GM18508 (cell line): Measurements from ENCODE around the gene ACSF2.
"Not testable (repeated sequence)": the region's sequence is repeated elsewhere in the genome, so short reads cannot be mapped to it uniquely, and the experiment has no call there.

Source experiments
- ATAC-seq: cut with Tn5 transposase; IDR thresholded peaks from one replicate; pipeline ENCODE4 v1.9.1; 2021; ENCODE audit warnings: moderate number of reproducible peaks; ENCODE audit not compliant: insufficient read depth, unreplicated experiment

ACSF2 gene

DNA sequence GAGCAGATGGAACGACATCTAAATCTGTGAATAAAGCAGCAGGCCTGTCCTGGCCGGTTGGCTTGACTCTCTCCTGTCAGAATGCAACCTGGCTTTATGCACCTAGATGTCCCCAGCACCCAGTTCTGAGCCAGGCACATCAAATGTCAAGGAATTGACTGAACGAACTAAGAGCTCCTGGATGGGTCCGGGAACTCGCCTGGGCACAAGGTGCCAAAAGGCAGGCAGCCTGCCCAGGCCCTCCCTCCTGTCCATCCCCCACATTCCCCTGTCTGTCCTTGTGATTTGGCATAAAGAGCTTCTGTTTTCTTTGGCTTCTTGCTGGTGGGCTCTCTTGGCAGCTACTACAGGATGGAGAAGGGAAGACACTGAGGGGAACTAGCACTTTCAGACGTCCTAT is 48.5 kb downstream of the ACSF2 start:
- no peak for ATAC-seq

- no peak for ATAC-seq
These were observed 49.3 kb downstream of the ACSF2 start for GRCh38 chr17:50475362-50475761.

DNA sequence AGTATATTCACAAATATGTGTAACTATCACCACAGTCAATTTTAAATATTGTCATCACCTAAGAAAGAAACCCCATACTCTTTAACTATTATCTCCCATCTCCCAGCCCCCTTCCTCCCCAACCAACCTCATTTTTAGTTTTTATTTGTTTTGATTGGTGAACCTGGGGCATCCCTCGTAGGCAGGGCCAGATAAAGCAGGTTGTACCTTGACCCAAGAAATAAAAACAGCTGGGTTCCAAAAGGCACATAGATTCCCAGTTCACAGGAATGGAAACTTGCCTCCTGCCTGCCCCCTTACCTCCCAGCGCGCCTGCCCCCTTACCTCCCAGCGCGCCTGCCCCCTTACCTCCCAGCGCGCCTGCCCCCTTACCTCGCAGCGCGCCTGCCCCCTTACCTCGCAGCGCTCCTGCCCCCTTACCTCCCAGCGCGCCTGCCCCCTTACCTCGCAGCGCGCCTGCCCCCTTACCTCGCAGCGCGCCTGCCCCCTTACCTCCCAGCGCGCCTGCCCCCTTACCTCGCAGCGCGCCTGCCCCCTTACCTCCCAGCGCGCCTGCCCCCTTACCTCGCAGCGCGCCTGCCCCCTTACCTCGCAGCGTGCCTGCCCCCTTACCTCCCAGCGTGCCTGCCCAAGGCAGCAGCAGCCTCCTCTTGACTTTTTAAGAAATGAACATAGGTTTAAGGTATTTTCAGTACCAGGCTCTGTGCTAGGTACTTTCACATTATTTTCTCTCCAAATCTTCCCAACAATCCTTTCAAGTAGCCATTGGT is 49.9 kb downstream of the ACSF2 start:
- ATAC-seq: not testable (repeated sequence)

DNA sequence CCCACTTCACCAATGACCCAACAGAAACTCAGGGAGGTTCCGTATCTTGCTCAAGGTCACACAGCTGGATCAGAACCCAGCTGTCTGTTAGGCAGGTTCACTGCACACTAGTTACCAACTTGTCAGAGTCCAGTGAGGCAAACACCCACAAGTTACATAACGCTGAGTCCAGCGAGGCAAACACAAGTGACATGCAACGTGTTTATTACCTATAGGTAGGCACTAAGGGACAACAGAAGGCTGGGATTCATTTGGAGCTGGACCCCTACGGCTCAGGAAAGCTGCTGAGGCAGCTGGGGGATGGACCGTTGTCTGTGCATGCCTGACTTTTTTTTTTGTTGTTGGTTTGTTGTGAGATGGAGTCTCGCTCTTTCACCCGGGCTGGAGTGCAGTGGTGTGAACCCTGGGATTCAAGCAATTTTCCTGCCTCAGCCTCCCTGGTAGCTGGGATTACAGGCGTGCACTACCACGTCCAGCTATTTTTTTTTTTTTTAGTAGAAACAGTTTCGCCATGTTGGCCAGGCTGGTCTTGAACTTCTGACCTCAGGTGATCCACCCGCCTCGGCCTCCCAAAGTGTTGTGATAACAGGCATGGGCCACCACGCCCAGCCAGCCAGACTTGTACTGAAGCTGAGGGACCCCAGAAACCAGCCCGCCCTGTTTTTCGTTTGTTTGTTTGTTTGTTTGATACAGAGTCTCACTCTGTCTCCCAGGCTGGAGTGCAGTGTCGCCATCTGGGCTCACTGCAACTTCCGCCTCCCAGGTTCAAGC is 50.7 kb downstream of the ACSF2 start:
- no peak for ATAC-seq

DNA sequence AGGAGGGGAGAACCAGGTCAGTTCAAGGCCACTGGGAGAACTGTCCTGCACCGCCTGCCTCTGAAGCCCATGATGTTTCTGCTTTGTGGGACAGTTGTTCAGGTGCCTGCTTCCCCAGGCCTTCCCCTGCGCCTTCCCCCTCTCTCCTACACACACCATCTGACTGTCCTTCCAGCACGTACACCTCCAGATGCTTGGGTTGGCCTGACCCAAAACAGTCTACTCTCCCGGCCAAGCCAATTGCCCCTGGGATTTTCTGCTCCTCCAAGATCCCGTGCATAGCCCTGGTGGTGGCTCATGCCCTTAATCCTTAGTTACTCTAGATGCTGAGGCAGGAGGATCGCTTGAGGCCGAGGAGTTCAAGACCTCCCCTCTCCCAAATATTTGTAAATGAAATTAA is 52.0 kb downstream of the ACSF2 start:
- ATAC-seq: no peak

DNA sequence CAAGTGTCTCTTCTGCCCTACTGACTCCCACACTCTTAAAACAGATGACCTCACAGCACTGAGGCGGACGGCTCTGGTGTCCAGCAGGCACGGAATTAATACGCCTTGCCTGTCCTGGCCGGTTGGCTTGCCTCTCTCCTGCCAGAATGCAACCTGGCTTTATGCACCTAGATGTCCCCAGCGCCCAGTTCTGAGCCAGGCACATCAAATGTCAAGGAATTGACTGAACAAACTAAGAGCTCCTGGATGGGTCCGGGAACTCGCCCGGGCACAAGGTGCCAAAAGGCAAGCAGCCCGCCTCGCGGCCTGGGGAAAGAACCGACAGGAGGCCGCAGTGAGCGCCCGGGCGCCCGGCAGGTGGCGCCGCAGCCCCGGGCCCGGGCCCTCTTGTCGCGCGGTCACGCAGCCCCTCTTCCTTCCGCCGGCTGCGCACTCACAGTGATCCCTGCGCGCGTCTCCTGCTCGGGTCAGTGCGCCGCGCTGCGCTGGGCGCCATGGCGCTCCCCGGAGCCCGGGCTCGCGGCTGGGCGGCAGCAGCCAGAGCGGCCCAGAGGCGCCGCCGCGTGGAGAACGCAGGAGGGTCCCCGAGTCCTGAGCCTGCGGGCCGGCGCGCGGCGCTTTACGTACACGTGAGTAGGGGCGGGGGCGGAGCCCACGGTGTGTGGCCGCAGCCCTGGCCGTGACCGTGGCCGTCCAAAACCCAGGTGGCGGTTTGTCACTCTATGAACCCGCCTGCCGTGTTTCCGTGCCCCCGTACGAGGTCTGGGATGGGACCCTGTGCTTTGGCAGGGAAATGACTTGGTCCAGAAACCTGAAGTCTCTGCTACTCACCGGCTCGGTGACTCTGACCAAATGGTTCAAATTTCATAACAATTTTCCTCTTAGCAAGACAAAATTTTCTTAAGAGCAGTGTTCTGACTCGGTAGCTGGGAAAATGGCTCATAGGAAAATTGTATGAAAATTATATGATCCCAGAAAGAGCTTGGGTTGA is 52.7 kb downstream of the ACSF2 start, which contains the start of gene RSAD1:
TSS of gene RSAD1 (plus strand) at position 470 of the 991 bp plus-strand sequence. CDS start at position 495, 25 bp downstream.
- no peak for ATAC-seq

GRCh38 chr17:50479522-50480141 is 53.6 kb downstream of the ACSF2 start:
- ATAC-seq: no peak

GRCh38 chr17:50480142-50480764 is 54.2 kb downstream of the ACSF2 start:
- no peak for ATAC-seq

GRCh38 chr17:50480854-50481490 is 55.0 kb downstream of the ACSF2 start:
- no peak for ATAC-seq

DNA sequence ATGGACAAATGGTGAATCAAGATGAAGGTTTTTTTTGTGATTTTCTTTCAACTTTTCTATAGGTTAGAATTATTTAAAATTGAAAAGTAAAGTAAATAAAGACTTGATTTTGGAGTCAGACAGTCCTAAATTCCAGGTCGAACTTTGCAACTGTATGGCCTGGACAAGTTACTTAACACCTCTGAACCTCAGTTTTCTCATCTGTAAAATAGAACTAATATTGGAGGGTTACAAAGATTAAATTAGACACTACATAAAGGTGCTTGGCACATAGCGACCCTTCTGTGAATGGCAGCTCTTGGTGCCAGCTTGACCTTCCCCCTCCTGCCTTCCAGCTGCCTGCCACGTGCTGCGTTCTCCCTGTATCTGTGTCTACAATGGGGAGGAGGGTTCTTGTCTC is 55.6 kb downstream of the ACSF2 start:
- ATAC-seq: no peak

DNA sequence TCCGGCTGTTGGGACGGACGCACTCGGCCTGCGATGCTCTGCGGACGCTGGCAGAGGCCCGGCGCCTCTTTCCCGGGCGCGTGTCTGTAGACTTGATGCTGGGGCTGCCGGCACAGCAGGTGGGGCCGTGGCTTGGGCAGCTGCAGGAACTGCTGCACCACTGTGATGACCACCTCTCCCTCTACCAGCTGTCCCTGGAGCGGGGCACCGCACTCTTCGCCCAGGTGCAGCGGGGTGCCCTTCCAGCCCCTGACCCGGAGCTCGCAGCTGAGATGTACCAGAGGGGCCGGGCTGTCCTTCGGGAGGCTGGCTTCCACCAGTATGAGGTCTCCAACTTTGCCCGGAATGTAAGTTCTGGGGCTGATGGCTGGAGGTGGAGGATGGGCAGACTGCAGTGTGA is 56.1 kb downstream of the ACSF2 start:
- no peak for ATAC-seq

GRCh38 chr17:50482516-50482915 is 56.5 kb downstream of the ACSF2 start:
- no peak for ATAC-seq

DNA sequence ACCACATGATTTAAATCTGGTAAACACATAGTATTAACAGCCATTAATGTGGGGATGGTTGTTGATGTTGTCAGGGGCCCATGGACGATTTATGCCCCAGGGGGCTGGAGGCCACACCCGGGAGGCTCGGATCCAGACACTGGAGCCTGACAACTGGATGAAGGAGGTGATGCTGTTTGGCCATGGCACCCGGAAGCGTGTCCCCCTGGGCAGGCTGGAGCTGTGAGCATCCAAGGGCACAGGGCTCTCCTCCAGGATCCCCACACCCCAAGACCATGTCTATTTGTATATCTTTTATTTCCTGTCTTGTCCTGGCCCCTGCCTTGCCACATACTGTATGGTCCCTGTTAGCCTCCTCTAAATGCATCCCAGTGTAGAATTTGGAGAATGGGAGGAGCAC is 57.2 kb downstream of the ACSF2 start:
- ATAC-seq: no peak

- ATAC-seq: no peak
These were observed 58.6 kb downstream of the ACSF2 start for GRCh38 chr17:50484386-50485155.

DNA sequence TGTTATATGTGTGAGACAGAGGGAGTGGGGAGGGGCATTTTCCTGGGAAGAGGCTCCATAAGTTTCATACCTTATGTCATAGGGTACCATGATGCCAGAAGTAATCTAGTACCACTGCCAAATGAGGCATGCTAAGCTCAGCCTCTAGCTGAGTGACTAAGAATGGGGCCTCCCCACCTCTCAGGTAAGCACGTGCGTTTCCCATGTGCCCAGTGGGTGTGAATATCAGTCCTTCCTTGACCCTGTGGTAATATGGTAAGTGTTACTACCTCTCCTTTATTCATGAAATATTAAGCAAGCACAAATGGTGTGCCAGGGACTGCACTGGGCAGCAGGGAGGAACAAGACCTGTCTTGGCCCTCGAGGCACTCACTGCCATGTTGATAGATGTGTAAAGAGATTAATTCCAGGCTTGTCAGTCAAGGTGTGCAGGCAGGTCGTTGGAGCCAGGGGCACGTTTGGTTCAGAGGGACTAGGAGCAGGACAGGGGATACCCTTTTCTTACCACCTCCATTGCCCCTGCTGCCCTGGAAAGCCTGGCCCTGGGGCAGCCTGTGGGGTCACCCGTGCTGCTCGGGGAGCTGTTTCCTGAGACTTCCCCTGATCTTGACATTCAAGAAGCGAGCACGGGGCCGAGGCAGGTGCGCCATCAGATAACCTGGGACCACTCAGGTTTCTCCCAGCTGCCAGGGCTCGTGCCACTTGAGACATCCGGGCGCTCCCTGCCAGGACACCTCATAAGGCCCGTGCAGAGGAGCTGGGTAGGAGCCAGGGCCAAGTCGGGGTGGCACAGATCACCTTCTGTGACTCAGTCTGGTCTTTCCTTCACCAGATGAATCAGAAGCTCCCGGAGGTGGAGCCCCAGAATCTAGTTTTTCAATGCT is 61.4 kb downstream of the ACSF2 start:
- no peak for ATAC-seq

- no peak for ATAC-seq
These were observed 62.9 kb downstream of the ACSF2 start for GRCh38 chr17:50488880-50489279.

- no peak for ATAC-seq
These were observed 65.5 kb downstream of the ACSF2 start for GRCh38 chr17:50491505-50491904.
